Breast epithelium (tissue), 3 donors: ENCODE measurements around the gene ZNF146.

Experiments
- CTCF ChIP-seq, 3 donors: fragments of 450-650 bp; IDR thresholded peaks; one replicate each; pipeline ENCODE4 v1.5.1; 2016 to 2017; ENCODE audit warnings: antibody characterized with exemption in 3 of 3, mild to moderate bottlenecking in 3 of 3, moderate library complexity in 3 of 3
- POLR2A ChIP-seq: fragments of 450-650 bp; IDR thresholded peaks from one replicate; pipeline ENCODE4 v1.6.1; 2016; ENCODE audit warnings: antibody characterized with exemption, mild to moderate bottlenecking, moderate library complexity
- POLR2AphosphoS5 ChIP-seq, 3 donors: sonication (generic); formaldehyde crosslinking; IDR thresholded peaks; one replicate each; pipeline ENCODE4 v1.6.1; 2017; ENCODE audit warnings: antibody characterized with exemption in 3 of 3

- TF ChIP-seq CTCF (IDR thresholded peaks at IDR 0.05), result no peak
- no peak for TF ChIP-seq POLR2AphosphoS5 (IDR thresholded peaks at IDR 0.05)
- no peak for TF ChIP-seq POLR2A
These were observed 2.0 kb upstream of the ZNF146 start for GRCh38 chr19:36212895-36213294.
